Measurements from ENCODE around the gene ECI1.

ECI1 gene

DNA sequence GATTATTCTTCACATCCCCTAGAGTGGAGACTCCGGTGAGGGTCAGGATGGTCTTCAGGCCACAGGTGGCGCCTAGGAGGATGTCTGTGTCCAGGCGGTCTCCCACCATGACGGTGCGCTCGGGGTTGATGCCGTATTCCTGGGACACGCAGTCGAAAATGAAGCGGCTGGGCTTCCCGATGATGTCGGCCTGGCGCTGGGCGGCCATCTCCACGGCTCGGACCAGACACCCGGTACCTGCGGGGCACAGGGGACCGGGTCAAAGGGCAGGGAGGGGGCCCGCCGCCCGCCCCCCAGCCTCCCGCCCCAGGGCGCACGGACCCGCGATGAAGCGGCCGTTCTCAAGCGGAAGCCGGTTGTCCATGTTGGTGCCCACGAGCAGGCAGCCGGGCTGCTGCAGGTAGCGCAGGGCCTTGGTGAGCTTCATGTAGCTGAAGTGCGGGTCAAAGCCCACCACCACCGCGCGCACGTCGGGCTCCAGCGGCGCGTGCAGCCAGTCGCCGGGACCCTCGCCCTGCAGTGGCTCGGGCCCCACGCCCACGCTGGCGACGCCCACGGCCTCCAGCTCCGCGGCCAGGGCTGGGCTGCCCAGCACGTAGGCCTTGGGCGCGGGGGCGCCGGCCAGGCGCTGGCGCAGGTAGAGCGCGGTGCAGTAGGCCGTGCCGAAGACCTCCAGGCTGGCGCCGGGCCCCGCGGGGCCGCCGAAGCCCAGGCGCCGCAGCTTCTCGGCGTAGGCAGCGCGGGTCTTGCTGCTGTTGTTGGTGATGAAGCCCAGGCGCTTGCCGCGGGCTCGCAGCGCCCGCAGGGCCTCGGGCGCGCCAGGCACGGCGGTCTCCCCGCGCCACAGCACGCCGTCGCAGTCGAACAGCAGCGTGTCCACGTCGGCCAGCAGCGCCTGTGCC, 37.3 kb downstream of the ECI1 start:
- Histone ChIP-seq H3K27me3 (ENCODE audit: insufficient read depth, low read length, poor library complexity, severe bottlenecking) (no peaks in the 10 kb centered on the region), H3K4me1 (ENCODE audit: insufficient read depth, low read length, poor library complexity, severe bottlenecking) (peaks cover 5% of the 10 kb centered on the region), H2AFZ (ENCODE audit: low read length) (no peak overlapping the region), H3K9me2 (replicated peaks; ENCODE audit: low read depth, low read length) (no peaks in the 10 kb centered on the region), H3K9me3 (ENCODE audit: insufficient read depth, low read depth, low read length) (no peaks in the 10 kb centered on the region), H3K4me3 (ENCODE audit: low read length, poor library complexity, severe bottlenecking) (peak overlapping the region; percentile 73), H3F3A (ENCODE audit: low read depth) (no peaks in the 10 kb centered on the region), H3K79me2 (ENCODE audit: insufficient read depth, low read length) (peaks cover 16% of the 10 kb centered on the region), H4K20me1 (ENCODE audit: insufficient read depth, low read length, poor library complexity, severe bottlenecking) (no peaks in the 10 kb centered on the region), H3K9ac (ENCODE audit: low read depth, low read length, poor library complexity, severe bottlenecking) (peak overlapping the region; percentile 68), H3K4me2 (ENCODE audit: low read depth, low read length, poor library complexity, severe bottlenecking) (peak overlapping the region; percentile 80), H3K36me3 (ENCODE audit: insufficient read depth, low read length) (no peaks in the 10 kb centered on the region; the same call in 1 of the 2 replicates)
- no peak for TF ChIP-seq CTCF (conservative IDR thresholded peaks at IDR 0.05; ENCODE audit: low read length)
- no peak for TF ChIP-seq EZH2phosphoT487 (IDR thresholded peaks at IDR 0.05; ENCODE audit: borderline replicate concordance)

DNA sequence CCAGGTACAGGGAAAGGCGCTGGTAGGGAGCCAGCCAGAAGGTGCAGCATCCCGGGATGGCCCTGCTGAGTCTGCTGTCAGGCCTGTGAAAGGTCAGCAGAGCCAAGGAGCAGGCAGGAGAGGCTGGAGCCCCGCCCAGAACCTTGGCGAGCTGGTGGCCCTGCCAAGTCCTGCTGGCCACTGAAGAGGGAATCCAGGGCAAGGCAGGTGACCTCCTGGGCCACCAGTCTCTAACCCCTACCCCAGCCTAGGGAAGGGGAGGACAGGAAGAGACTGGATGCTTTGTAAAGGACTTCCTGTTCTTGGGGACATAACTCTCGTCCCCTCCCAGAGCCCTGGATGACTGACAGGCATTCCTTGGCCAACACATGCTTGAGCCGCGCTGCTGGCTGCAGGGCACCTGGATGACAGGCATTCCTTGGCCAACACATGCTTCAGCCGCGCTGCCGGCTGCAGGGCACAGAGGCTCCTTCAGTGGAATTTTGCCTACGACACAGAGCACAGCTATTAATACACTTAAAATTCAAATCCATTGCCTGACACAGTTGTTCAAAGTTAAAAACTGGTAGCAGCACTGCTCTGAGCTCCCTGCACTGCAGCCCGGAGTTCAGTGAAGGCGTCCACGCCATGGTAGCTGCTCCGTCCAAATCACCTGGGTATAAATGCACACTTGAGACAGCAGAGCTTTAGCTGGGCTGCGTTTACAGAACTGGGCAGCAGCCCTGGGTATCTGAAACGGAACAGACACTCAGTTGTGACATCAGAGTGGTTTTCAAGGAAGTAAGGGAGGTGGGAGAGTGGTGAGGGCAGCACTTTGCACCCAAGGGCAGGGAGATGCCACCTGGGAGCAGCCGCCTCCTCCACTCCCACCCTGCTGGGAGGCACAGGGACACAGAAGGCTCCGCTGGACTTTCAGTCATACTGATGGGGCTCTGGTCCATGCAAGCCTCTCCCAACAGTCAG, 38.7 kb downstream of the ECI1 start:
- Histone ChIP-seq H4K20me1 (ENCODE audit: insufficient read depth, low read length, poor library complexity, severe bottlenecking) (no peaks in the 10 kb centered on the region), H3K9me3 (ENCODE audit: insufficient read depth, low read depth, low read length) (no peaks in the 10 kb centered on the region), H3K4me3 (ENCODE audit: low read length, poor library complexity, severe bottlenecking) (peak overlapping the region; percentile 73), H3F3A (ENCODE audit: low read depth) (no peaks in the 10 kb centered on the region), H3K79me2 (ENCODE audit: insufficient read depth, low read length) (peaks cover 16% of the 10 kb centered on the region), H3K27me3 (ENCODE audit: insufficient read depth, low read length, poor library complexity, severe bottlenecking) (no peaks in the 10 kb centered on the region), H3K9me2 (replicated peaks; ENCODE audit: low read depth, low read length) (no peaks in the 10 kb centered on the region), H3K4me2 (ENCODE audit: low read depth, low read length, poor library complexity, severe bottlenecking) (peak overlapping the region; percentile 80), H3K4me1 (ENCODE audit: insufficient read depth, low read length, poor library complexity, severe bottlenecking) (peaks cover 5% of the 10 kb centered on the region), H3K9ac (ENCODE audit: low read depth, low read length, poor library complexity, severe bottlenecking) (peak overlapping the region; percentile 68), H3K36me3 (ENCODE audit: insufficient read depth, low read length) (no peaks in the 10 kb centered on the region; the same call in 1 of the 2 replicates), H2AFZ (ENCODE audit: low read length) (no peak overlapping the region)
- TF ChIP-seq CTCF (conservative IDR thresholded peaks at IDR 0.05; ENCODE audit: low read length) (no peak), EZH2phosphoT487 (IDR thresholded peaks at IDR 0.05; ENCODE audit: borderline replicate concordance) (no peak)

DNA sequence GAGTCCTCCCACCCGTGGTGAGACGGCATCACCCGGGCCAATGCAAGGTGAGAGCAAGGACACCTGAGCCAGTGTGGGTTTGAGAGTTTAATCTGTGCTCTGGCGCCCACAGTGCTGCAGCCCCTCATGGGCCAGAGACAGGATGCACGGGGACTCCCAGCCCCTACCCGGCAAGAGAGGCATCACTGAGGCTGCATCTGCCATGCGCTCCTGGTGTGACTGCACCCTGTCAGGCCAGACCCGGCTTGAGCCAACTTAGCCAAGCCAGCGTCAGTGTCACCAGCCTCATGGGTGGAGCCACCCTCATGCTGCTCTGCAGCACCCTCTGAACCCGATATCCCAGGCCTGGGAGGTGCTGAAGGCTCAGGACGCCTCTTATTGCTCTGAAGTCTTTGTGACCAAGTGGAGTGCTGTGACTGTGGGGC, 39.5 kb downstream of the ECI1 start:
- H3K4me1 ChIP-seq (ENCODE audit: insufficient read depth, low read length, poor library complexity, severe bottlenecking): peaks cover 5% of the 10 kb centered on the region
- no peak overlapping the region for H2AFZ ChIP-seq (ENCODE audit: low read length)
- no peaks in the 10 kb centered on the region for H4K20me1 ChIP-seq (ENCODE audit: insufficient read depth, low read length, poor library complexity, severe bottlenecking)
- no peaks in the 10 kb centered on the region; the same call in 1 of the 2 replicates for H3K36me3 ChIP-seq (ENCODE audit: insufficient read depth, low read length)
- TF ChIP-seq EZH2phosphoT487 (IDR thresholded peaks at IDR 0.05; ENCODE audit: borderline replicate concordance) (no peak), CTCF (conservative IDR thresholded peaks at IDR 0.05; ENCODE audit: low read length) (no peak)
- H3K9me3 ChIP-seq (ENCODE audit: insufficient read depth, low read depth, low read length): no peaks in the 10 kb centered on the region
- no peaks in the 10 kb centered on the region for H3K9me2 ChIP-seq (replicated peaks; ENCODE audit: low read depth, low read length)
- H3K4me3 ChIP-seq (ENCODE audit: low read length, poor library complexity, severe bottlenecking): no peak overlapping the region
- no peak overlapping the region for H3K4me2 ChIP-seq (ENCODE audit: low read depth, low read length, poor library complexity, severe bottlenecking)
- H3K79me2 ChIP-seq (ENCODE audit: insufficient read depth, low read length): peaks cover 16% of the 10 kb centered on the region
- no peaks in the 10 kb centered on the region for H3K27me3 ChIP-seq (ENCODE audit: insufficient read depth, low read length, poor library complexity, severe bottlenecking)
- H3F3A ChIP-seq (ENCODE audit: low read depth): no peaks in the 10 kb centered on the region
- no peak overlapping the region for H3K9ac ChIP-seq (ENCODE audit: low read depth, low read length, poor library complexity, severe bottlenecking)
